Naive thymus-derived CD4-positive, alpha-beta T cell (primary cell): ENCODE results near the gene PTPRC. TPM values are rescaled to one million over a fixed set of nuclear protein-coding genes. Genes with fewer than 3 reads are reported as not detected.
A peak's percentile ranks its signal among the peaks of the same experiment; 100 is the strongest.

Experiments used
- ATAC-seq: fragments of 150-1000 bp; cut with Tn5 transposase; 2 replicates; pipeline ENCODE4 v1.10.0; 2021; ENCODE audit warnings: mild to moderate bottlenecking, moderate library complexity
- CTCF ChIA-PET: fragments of 350-600 bp; sonication (Branson Sonifier 250); formaldehyde crosslinking; loops from one replicate; lab custom pipeline; 2021; ENCODE audit warnings: antibody characterized with exemption; lab: Charles Lee
- POLR2A ChIA-PET: fragments of 350-600 bp; sonication (Branson Sonifier 250); formaldehyde crosslinking; loops from one replicate; lab custom pipeline; 2021; ENCODE audit warnings: antibody characterized with exemption, inconsistent platforms; lab: Charles Lee
- DNase-seq, 9 donors: peaks; one replicate each; pipeline versions ENCODE4 v3.0.0 to v3.0.0-alpha.2; 2020 to 2022; ENCODE audit warnings: mixed read lengths in 1 of 9
- H3K27ac ChIP-seq: one replicate; pipeline ENCODE4 v1.7.0; 2013; ENCODE audit warnings: mild to moderate bottlenecking, low read depth, low read length, moderate library complexity
- H3K27me3 ChIP-seq, 2 donors: one replicate each; pipeline ENCODE4 v1.7.0; 2013; ENCODE audit warnings: low read length in 2 of 2, mild to moderate bottlenecking in 2 of 2, moderate library complexity in 2 of 2; ENCODE audit not compliant: control insufficient read depth in 2 of 2, insufficient read depth in 2 of 2
- H3K36me3 ChIP-seq, 3 experiments: 1 replicate in 2 of 3; 2 replicates in 1 of 3; pipeline ENCODE4 v1.7.0; 2013; ENCODE audit warnings: low read length in 3 of 3, mild to moderate bottlenecking in 3 of 3, moderate library complexity in 1 of 3; ENCODE audit not compliant: insufficient read depth in 3 of 3, control insufficient read depth in 2 of 3
- H3K4me1 ChIP-seq, 2 donors: one replicate each; pipeline ENCODE4 v1.7.0; 2013; ENCODE audit warnings: low read length in 2 of 2, mild to moderate bottlenecking in 2 of 2, moderate library complexity in 1 of 2; ENCODE audit not compliant: control insufficient read depth in 2 of 2, insufficient read depth in 2 of 2
- H3K4me3 ChIP-seq: 2 replicates; pipeline ENCODE4 v1.7.0; 2013; ENCODE audit warnings: mild to moderate bottlenecking, low read length
- H3K9me3 ChIP-seq, 3 experiments: 1 replicate in 2 of 3; 2 replicates in 1 of 3; pipeline ENCODE4 v1.7.0; 2013; ENCODE audit warnings: low read length in 3 of 3; ENCODE audit not compliant: control insufficient read depth in 2 of 3
- H3K27ac Mint-ChIP-seq, 9 donors: one replicate each; pipeline ENCODE4 v1.8.0; 2020 to 2022; ENCODE audit warnings: mixed read lengths in 9 of 9, mild to moderate bottlenecking in 8 of 9, moderate library complexity in 5 of 9, inconsistent platforms in 2 of 9
- H3K27me3 Mint-ChIP-seq, 5 donors: one replicate each; pipeline ENCODE4 v1.8.0; 2021 to 2022; ENCODE audit warnings: mixed read lengths in 5 of 5, mild to moderate bottlenecking in 1 of 5
- H3K36me3 Mint-ChIP-seq, 5 donors: one replicate each; pipeline ENCODE4 v1.8.0; 2020 to 2022; ENCODE audit warnings: mixed read lengths in 5 of 5, mild to moderate bottlenecking in 3 of 5, inconsistent platforms in 1 of 5
- H3K4me1 Mint-ChIP-seq, 7 donors: one replicate each; pipeline ENCODE4 v1.8.0; 2020 to 2022; ENCODE audit warnings: mixed read lengths in 7 of 7, mild to moderate bottlenecking in 3 of 7, inconsistent platforms in 1 of 7
- H3K4me3 Mint-ChIP-seq, 10 donors: one replicate each; pipeline ENCODE4 v1.8.0; 2020 to 2022; ENCODE audit warnings: mild to moderate bottlenecking in 10 of 10, mixed read lengths in 10 of 10, moderate library complexity in 6 of 10, inconsistent platforms in 2 of 10
- H3K9me3 Mint-ChIP-seq, 11 donors: one replicate each; pipeline ENCODE4 v1.8.0; 2020 to 2022; ENCODE audit warnings: mixed read lengths in 11 of 11, mild to moderate bottlenecking in 4 of 11, inconsistent platforms in 1 of 11, moderate library complexity in 1 of 11
- intact Hi-C, 2 donors: fragments of 100-400 bp; cut with micrococcal nuclease; formaldehyde crosslinking; loops; one replicate each; pipeline ENCODE4 v1.15.1; 2023
- polyA plus RNA-seq, 2 donors: library from polyadenylated mRNA; unstranded; fragments of 300-500 nt; fragmentation: Illumina TruSeq; gene quantifications; one replicate each; pipeline ENCODE4 v1.2.3, GENCODE V29; 2021
- total RNA-seq, 6 experiments: library from RNA in 5 of 6; stranded (reverse) in 5 of 6; gene quantifications; 1 replicate in 5 of 6; 2 replicates in 1 of 6; pipeline ENCODE4 v1.2.3 and lab custom pipeline; 2021 to 2026

Gene PTPRC
- total and polyA plus RNA-seq, 7 experiments from 2014 or later: 739 to 1,286 (median 1,064) TPM

DNA sequence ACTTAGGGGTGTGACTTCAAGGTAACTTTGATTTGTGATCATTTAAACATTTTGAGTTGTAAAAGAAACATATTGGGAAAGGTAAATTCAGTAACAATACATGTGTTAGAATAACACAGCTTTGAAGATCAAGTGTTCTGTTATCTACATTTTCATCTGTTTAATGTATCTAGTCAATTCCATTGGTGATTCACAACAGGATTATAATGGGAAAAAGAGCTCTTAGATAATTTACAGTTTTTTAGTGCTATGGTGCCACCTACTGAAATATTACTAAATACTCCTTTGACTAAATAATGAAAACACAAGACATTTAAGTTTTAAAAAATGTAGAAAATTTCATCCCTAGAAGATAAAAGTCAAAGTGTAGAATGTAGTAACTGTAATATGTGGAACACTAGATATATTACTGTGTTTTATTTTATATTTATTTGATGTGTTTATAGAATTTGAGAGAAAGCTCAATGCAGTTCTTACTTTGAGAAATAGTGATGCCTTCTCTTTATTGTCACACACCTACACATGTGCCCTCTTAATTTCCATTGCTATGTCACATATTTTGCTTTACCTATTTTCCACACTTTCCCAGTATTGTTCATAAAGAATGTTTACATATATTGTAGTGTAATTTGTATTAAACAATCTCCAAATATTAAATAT, 47.4 kb downstream of the PTPRC start:
- H3K4me1 Mint-ChIP-seq: peaks cover 61 to 96% (median 89%) of the 10 kb centered on the region in 7 donors
- Histone ChIP-seq H3K27ac (peak overlapping the region; percentile 92), H3K4me3 (peak overlapping the region; percentile 14), H3K4me1 (peaks cover 82 to 83% of the 10 kb centered on the region in 2 donors), H3K9me3 (no peaks in the 10 kb centered on the region), H3K36me3 (no peaks in the 10 kb centered on the region), H3K27me3 (no peaks in the 10 kb centered on the region)
- H3K36me3 Mint-ChIP-seq: peaks cover 0 to 24% (median 10%) of the 10 kb centered on the region in 5 donors
- intact Hi-C loops: loop anchor here (1.0 to 10.0 kb wide), 11 partner anchors 65 to 1161 kb away; partner anchors contain the start of genes C1orf53 (in 1 of the 2) and DENND1B (in 1 of the 2)
- peaks cover 0 to 2% (median 0%) of the 10 kb centered on the region in 5 donors for H3K27me3 Mint-ChIP-seq
- H3K4me3 Mint-ChIP-seq: peak overlapping the region; percentile 70 to 87 (median 81)
- no peak for ATAC-seq
- DNase-seq: peak in 6 of 9 donors; percentile 30 to 53 (median 40)
- no peaks in the 10 kb centered on the region for H3K9me3 Mint-ChIP-seq
- H3K27ac Mint-ChIP-seq: peak overlapping the region; percentile 76 to 98 (median 94)
- POLR2A ChIA-PET: interaction anchor here (0.6 to 10.3 kb wide), 15 partner anchors 11 to 528 kb away, joined by 3 to 143 read pairs (median 4); no protein-coding TSS in a partner anchor
- CTCF ChIA-PET: interaction anchor here (0.5 to 2.5 kb wide), 20 partner anchors 8 to 426 kb away, joined by 3 to 22 read pairs (median 4); no protein-coding TSS in a partner anchor

DNA sequence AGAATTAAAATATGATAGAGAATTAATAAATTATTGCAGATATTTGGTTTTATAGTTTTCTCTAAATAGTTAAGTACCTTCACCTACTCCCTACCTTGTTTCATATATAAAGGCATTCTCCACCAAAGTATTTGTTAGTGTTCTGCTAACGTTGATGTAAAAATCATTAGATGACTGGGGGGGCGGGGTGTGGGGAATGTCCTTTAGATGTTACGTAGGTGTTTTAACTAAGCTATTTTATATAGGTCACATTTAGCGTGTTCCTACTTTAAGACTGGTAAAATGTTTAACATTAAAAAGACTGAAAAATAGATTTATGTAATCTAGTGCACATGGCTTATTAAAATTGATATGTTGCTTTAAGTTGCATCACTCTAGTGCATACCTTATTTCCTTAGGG, 48.6 kb downstream of the PTPRC start:
- peaks cover 80 to 88% of the 10 kb centered on the region in 2 donors for H3K4me1 ChIP-seq
- ChIA-PET POLR2A (interaction anchor here (1.4 to 8.6 kb wide), 2 partner anchors 15 to 65 kb away, joined by 4 to 133 read pairs; no protein-coding TSS in a partner anchor), CTCF (interaction anchor here (1.5 kb wide), 1 partner anchor 16 kb away, joined by 3 read pairs; no protein-coding TSS in a partner anchor)
- no peaks in the 10 kb centered on the region for H3K9me3 ChIP-seq
- peaks cover 66 to 96% (median 88%) of the 10 kb centered on the region in 7 donors for H3K4me1 Mint-ChIP-seq
- no peak for ATAC-seq
- H3K36me3 ChIP-seq: peaks cover 0 to 7% (median 0%) of the 10 kb centered on the region in 3 experiments
- no peaks in the 10 kb centered on the region for H3K9me3 Mint-ChIP-seq
- H3K27ac ChIP-seq: peak overlapping the region; percentile 92
- no peak overlapping the region for H3K4me3 ChIP-seq
- H3K36me3 Mint-ChIP-seq: peaks cover 3 to 27% (median 14%) of the 10 kb centered on the region in 5 donors
- no peaks in the 10 kb centered on the region for H3K27me3 ChIP-seq
- H3K4me3 Mint-ChIP-seq: peak overlapping the region in 8 of 10 donors; percentile 31 to 84 (median 68)
- DNase-seq: peak in 1 of 9 donors; percentile 39
- peak overlapping the region in 8 of 9 donors; percentile 86 to 98 (median 94) for H3K27ac Mint-ChIP-seq
- intact Hi-C loops: loop anchor here (2.0 to 10.0 kb wide), 8 partner anchors 220 to 1163 kb away; partner anchors contain the start of genes C1orf53 (in 1 of the 2) and DENND1B (in 1 of the 2)
- H3K27me3 Mint-ChIP-seq: no peaks in the 10 kb centered on the region

DNA sequence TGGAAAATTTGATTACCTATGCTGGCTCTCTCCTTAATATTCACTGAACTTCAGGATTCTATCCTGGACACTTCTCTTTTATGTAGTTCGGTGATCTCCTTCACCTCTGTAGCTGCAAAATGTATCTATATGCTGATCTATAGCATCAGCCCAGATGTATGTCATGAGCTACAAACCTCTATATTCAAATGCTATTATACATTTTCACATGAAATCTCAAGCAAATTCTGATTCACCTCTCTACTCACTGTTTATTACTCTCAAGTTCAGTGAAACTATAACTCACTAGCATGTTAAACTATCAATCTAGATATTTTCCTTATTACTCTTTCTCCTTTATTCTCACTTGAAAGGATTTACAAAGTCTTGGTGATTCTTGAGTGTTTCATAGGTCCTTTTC, 52.2 kb downstream of the PTPRC start:
- H3K4me1 ChIP-seq: peaks cover 51 to 75% of the 10 kb centered on the region in 2 donors
- Mint-ChIP-seq H3K4me1 (peaks cover 55 to 94% (median 89%) of the 10 kb centered on the region in 7 donors), H3K27me3 (no peaks in the 10 kb centered on the region), H3K36me3 (peaks cover 9 to 37% (median 32%) of the 10 kb centered on the region in 5 donors), H3K27ac (peak overlapping the region in 8 of 9 donors; percentile 83 to 98 (median 88)), H3K4me3 (peak overlapping the region; percentile 9 to 80 (median 68)), H3K9me3 (no peaks in the 10 kb centered on the region)
- no peak overlapping the region for H3K4me3 ChIP-seq
- no peaks in the 10 kb centered on the region for H3K9me3 ChIP-seq
- DNase-seq (no peak), ATAC-seq (no peak)
- peaks cover 8 to 19% (median 10%) of the 10 kb centered on the region in 3 experiments for H3K36me3 ChIP-seq
- peak overlapping the region; percentile 67 for H3K27ac ChIP-seq
- no peaks in the 10 kb centered on the region for H3K27me3 ChIP-seq
- intact Hi-C loops: loop anchor here (5.0 to 10.0 kb wide), 3 partner anchors 36 to 1166 kb away; no protein-coding TSS in a partner anchor
- POLR2A ChIA-PET: interaction anchor here (0.6 to 3.1 kb wide), 10 partner anchors 9 to 176 kb away, joined by 3 to 14 read pairs (median 4); no protein-coding TSS in a partner anchor
- CTCF ChIA-PET: interaction anchor here (0.6 to 1.8 kb wide), 4 partner anchors 9 to 70 kb away, joined by 3 to 6 read pairs (median 4); no protein-coding TSS in a partner anchor

DNA sequence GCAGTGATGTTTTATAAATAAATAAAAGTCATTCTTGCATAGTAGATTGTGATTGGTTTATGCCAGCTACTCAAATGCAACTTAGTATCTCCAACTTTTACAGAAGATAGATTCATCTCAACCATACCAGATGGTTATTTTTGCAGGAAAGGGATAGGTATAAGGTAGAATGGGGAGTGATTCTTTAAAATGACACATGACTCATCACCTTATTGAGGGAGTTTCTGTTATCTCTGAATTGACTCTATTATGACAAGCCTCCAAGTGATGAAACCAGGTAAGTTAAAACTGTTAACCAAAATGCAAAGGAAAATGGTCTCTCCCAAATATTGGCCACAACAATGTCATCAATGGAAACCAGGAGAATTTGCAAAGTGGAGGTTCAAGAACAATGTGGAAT, 54.5 kb downstream of the PTPRC start:
- Histone ChIP-seq H3K27me3 (no peaks in the 10 kb centered on the region), H3K36me3 (peaks cover 19 to 26% (median 26%) of the 10 kb centered on the region in 3 experiments), H3K27ac (peak overlapping the region; percentile 18), H3K4me3 (no peak overlapping the region), H3K4me1 (peaks cover 51 to 61% of the 10 kb centered on the region in 2 donors), H3K9me3 (no peaks in the 10 kb centered on the region)
- Mint-ChIP-seq H3K4me3 (peak overlapping the region; percentile 38 to 73 (median 58)), H3K27ac (peak overlapping the region; percentile 67 to 91 (median 77)), H3K9me3 (no peaks in the 10 kb centered on the region), H3K4me1 (peaks cover 50 to 94% (median 88%) of the 10 kb centered on the region in 7 donors), H3K36me3 (peaks cover 25 to 55% (median 51%) of the 10 kb centered on the region in 5 donors), H3K27me3 (no peaks in the 10 kb centered on the region)
- CTCF ChIA-PET: no interaction called here
- intact Hi-C loops: loop anchor here (1.0 to 10.0 kb wide), 4 partner anchors 8 to 1169 kb away; no protein-coding TSS in a partner anchor
- POLR2A ChIA-PET: interaction anchor here (1.0 kb wide), 1 partner anchor 11 kb away, joined by 3 read pairs; no protein-coding TSS in a partner anchor
- DNase-seq: no peak
- no peak for ATAC-seq

DNA sequence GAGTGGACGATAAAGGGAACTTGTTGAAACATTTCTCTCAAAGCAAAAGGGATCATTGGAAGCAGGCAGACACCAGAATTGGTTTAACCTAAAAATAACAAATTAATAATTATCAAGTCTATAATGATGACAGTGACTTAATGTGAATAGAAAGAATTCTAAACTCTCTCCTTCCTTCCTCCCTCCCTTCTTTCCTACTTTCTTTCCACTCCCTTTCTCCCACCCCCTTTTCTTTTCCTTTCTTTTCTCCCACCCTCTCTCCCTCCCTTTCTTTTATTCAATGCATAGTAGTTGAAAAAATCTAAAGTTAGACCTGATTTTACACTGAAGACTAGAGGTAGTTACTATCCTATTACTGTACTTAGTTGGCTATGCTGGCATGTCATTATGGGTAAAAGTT, 55.7 kb downstream of the PTPRC start:
- H3K4me3 ChIP-seq: no peak overlapping the region
- H3K4me3 Mint-ChIP-seq: peak overlapping the region in 8 of 10 donors; percentile 13 to 71 (median 53)
- DNase-seq (no peak), ATAC-seq (no peak)
- peak overlapping the region in 8 of 9 donors; percentile 68 to 94 (median 88) for H3K27ac Mint-ChIP-seq
- peaks cover 21 to 35% (median 35%) of the 10 kb centered on the region in 3 experiments for H3K36me3 ChIP-seq
- peak overlapping the region; percentile 18 for H3K27ac ChIP-seq
- H3K9me3 Mint-ChIP-seq: no peaks in the 10 kb centered on the region
- H3K27me3 Mint-ChIP-seq: no peaks in the 10 kb centered on the region
- peaks cover 47 to 93% (median 84%) of the 10 kb centered on the region in 7 donors for H3K4me1 Mint-ChIP-seq
- POLR2A ChIA-PET: interaction anchor here (1.0 to 1.1 kb wide), 3 partner anchors 12 to 52 kb away, joined by 3 read pairs; no protein-coding TSS in a partner anchor
- CTCF ChIA-PET: interaction anchor here (1.2 to 1.8 kb wide), 2 partner anchors 9 to 336 kb away, joined by 3 to 6 read pairs; no protein-coding TSS in a partner anchor
- peaks cover 42 to 56% of the 10 kb centered on the region in 2 donors for H3K4me1 ChIP-seq
- H3K9me3 ChIP-seq: no peaks in the 10 kb centered on the region
- intact Hi-C loops: loop anchor here (5.0 to 10.0 kb wide), 3 partner anchors 33 to 1170 kb away; no protein-coding TSS in a partner anchor
- peaks cover 32 to 61% (median 59%) of the 10 kb centered on the region in 5 donors for H3K36me3 Mint-ChIP-seq
- no peaks in the 10 kb centered on the region for H3K27me3 ChIP-seq

DNA sequence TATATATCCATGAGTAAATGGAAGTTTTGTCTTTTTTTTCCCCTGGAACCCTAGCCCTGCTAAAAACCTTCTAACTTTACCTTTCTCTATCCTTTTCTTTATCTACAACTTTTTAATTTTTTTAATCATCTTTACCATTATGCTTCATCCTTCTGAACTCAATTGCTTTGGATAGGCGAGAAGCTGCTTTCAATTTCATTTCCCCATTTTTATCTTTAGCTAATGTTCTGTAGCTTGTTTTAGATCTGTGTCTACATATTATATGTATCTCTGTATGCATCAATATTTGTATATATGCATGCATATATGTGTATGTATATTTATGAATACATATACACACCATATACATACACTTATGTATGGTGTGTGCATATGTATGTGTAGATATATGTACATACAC, 57.4 kb downstream of the PTPRC start:
- POLR2A ChIA-PET: interaction anchor here (0.6 to 1.3 kb wide), 2 partner anchors 29 to 72 kb away, joined by 4 read pairs; no protein-coding TSS in a partner anchor
- DNase-seq: no peak
- H3K4me1 Mint-ChIP-seq: peaks cover 45 to 93% (median 84%) of the 10 kb centered on the region in 7 donors
- Histone ChIP-seq H3K27ac (peak overlapping the region; percentile 14), H3K9me3 (no peaks in the 10 kb centered on the region), H3K4me1 (peaks cover 47 to 54% of the 10 kb centered on the region in 2 donors), H3K4me3 (no peak overlapping the region), H3K36me3 (peaks cover 34 to 51% (median 51%) of the 10 kb centered on the region in 3 experiments), H3K27me3 (no peaks in the 10 kb centered on the region)
- CTCF ChIA-PET: interaction anchor here (1.8 kb wide), 1 partner anchor 11 kb away, joined by 6 read pairs; no protein-coding TSS in a partner anchor
- H3K36me3 Mint-ChIP-seq: peaks cover 38 to 67% (median 66%) of the 10 kb centered on the region in 5 donors
- no peak for ATAC-seq
- H3K9me3 Mint-ChIP-seq: no peaks in the 10 kb centered on the region
- H3K27ac Mint-ChIP-seq: peak overlapping the region; percentile 28 to 91 (median 82)
- H3K4me3 Mint-ChIP-seq: peak overlapping the region in 9 of 10 donors; percentile 31 to 83 (median 53)
- intact Hi-C loops: loop anchor here in 1 of 2 donors (10.0 kb wide), 1 partner anchor 1171 kb away; no protein-coding TSS in a partner anchor
- no peaks in the 10 kb centered on the region for H3K27me3 Mint-ChIP-seq
